Uterus (tissue), 4 donors: ENCODE measurements around the gene TTLL9. TPM values are rescaled to one million over a fixed set of nuclear protein-coding genes. Genes with fewer than 3 reads are reported as not detected.

Source experiments
- DNase-seq, 2 donors: peaks; one replicate each; pipeline ENCODE4 v3.0.0-alpha.2; 2019 to 2020
- H3K27ac ChIP-seq, 2 donors: fragments of 200-600 bp; sonication (generic); 1 replicate in 1 of 2; 2 replicates in 1 of 2; pipeline ENCODE4 v1.5.1; 2016 to 2018
- H3K27me3 ChIP-seq, 2 donors: fragments of 200-600 bp; sonication (generic); one replicate each; pipeline ENCODE4 v1.5.1; 2018 to 2019; ENCODE audit warnings: control low read depth in 1 of 2
- H3K36me3 ChIP-seq, 2 donors: fragments of 200-600 bp; sonication (generic); one replicate each; pipeline ENCODE4 v1.5.1; 2019; ENCODE audit warnings: control low read depth in 1 of 2
- H3K4me1 ChIP-seq, 2 donors: fragments of 200-600 bp; sonication (generic); one replicate each; pipeline ENCODE4 v1.5.1; 2018 to 2019; ENCODE audit warnings: control low read depth in 1 of 2
- H3K4me3 ChIP-seq, 2 donors: fragments of 200-600 bp; sonication (generic); 1 replicate in 1 of 2; 2 replicates in 1 of 2; pipeline ENCODE4 v1.5.1; 2018 to 2019; ENCODE audit warnings: mild to moderate bottlenecking in 1 of 2
- H3K9me3 ChIP-seq, 2 donors: fragments of 200-600 bp; sonication (generic); one replicate each; pipeline ENCODE4 v1.5.1; 2019; ENCODE audit warnings: control low read depth in 1 of 2
- CTCF ChIP-seq, 4 experiments: fragments of 200-600 bp in 2 of 4; fragments of 450-650 bp in 2 of 4; sonication (generic) in 2 of 4; IDR thresholded peaks; one replicate each; pipeline ENCODE4 v1.5.1; 2016 to 2019; ENCODE audit warnings: antibody characterized with exemption in 4 of 4, mild to moderate bottlenecking in 2 of 4, moderate library complexity in 1 of 4
- POLR2A ChIP-seq, 2 donors: fragments of 450-650 bp; IDR thresholded peaks; one replicate each; pipeline ENCODE4 v1.6.1; 2016; ENCODE audit warnings: antibody characterized with exemption in 2 of 2, mild to moderate bottlenecking in 1 of 2, moderate library complexity in 1 of 2
- intact Hi-C: fragments of 100-400 bp; cut with DNase I; formaldehyde crosslinking; loops from one replicate; pipeline ENCODE4 v1.15.1; 2023; ENCODE audit warnings: low total_unique reads
- total RNA-seq, 4 donors: library from RNA; depleted of rRNA in 3 of 4; stranded (reverse); fragments of >200 nt in 3 of 4; gene quantifications; one replicate each; pipeline versions ENCODE4 v1.1.0 to v1.2.4, GENCODE V29; 2014 to 2023
- donor health status: DM: yes; HTN: yes; CAD: no.

TTLL9 gene
- total RNA-seq, 4 donors from 2014 or later: under 0.01 to 2.9 (median 0.91) TPM; not detected in 1

- H3K9me3 ChIP-seq: no peaks in the 10 kb centered on the region
- H3K4me1 ChIP-seq: peaks cover 0 to 14% of the 10 kb centered on the region in 2 donors
- no peak overlapping the region for H3K27ac ChIP-seq
- intact Hi-C loops: no loop called here
- TF ChIP-seq CTCF (IDR thresholded peaks at IDR 0.05) (no peak), POLR2A (IDR thresholded peaks at IDR 0.05) (no peak)
- no peaks in the 10 kb centered on the region for H3K27me3 ChIP-seq
- H3K36me3 ChIP-seq: no peaks in the 10 kb centered on the region
- H3K4me3 ChIP-seq: no peak overlapping the region
- no peak for DNase-seq
These were observed 7.9 kb upstream of the TTLL9 start for GRCh38 chr20:31862506-31862905.

- intact Hi-C loops: no loop called here
- Histone ChIP-seq H3K27me3 (no peaks in the 10 kb centered on the region), H3K4me3 (no peak overlapping the region), H3K9me3 (no peaks in the 10 kb centered on the region), H3K4me1 (peaks cover 0 to 14% of the 10 kb centered on the region in 2 donors), H3K36me3 (no peaks in the 10 kb centered on the region), H3K27ac (no peak overlapping the region)
- no peak for TF ChIP-seq CTCF (IDR thresholded peaks at IDR 0.05)
- no peak for TF ChIP-seq POLR2A (IDR thresholded peaks at IDR 0.05)
- DNase-seq: no peak
These were observed 6.9 kb upstream of the TTLL9 start for GRCh38 chr20:31863296-31864085.

GRCh38 chr20:31864521-31865400 lies 5.7 kb upstream of the TTLL9 start:
- Histone ChIP-seq H3K4me1 (peaks cover 0 to 20% of the 10 kb centered on the region in 2 donors), H3K36me3 (no peaks in the 10 kb centered on the region), H3K4me3 (no peak overlapping the region), H3K27ac (no peak overlapping the region), H3K9me3 (no peaks in the 10 kb centered on the region), H3K27me3 (no peaks in the 10 kb centered on the region)
- intact Hi-C loops: no loop called here
- TF ChIP-seq CTCF (IDR thresholded peaks at IDR 0.05): no peak
- DNase-seq: no peak

GRCh38 chr20:31866221-31866620 lies 4.2 kb upstream of the TTLL9 start:
- no peak overlapping the region for H3K27ac ChIP-seq

More at GRCh38 chr20:31866221-31866620, 4.2 kb upstream of the TTLL9 start:
- Histone ChIP-seq H3K27me3 (no peaks in the 10 kb centered on the region), H3K9me3 (no peaks in the 10 kb centered on the region), H3K36me3 (no peaks in the 10 kb centered on the region), H3K4me1 (peaks cover 0 to 7% of the 10 kb centered on the region in 2 donors), H3K4me3 (no peak overlapping the region)
- intact Hi-C loops: no loop called here
- no peak for DNase-seq
- TF ChIP-seq POLR2A (IDR thresholded peaks at IDR 0.05) (no peak), CTCF (IDR thresholded peaks at IDR 0.05) (no peak)
